Aortic smooth muscle cell (primary cell): Measurements from ENCODE around the gene ZNF594. TPM values are rescaled to one million over a fixed set of nuclear protein-coding genes. Genes with fewer than 3 reads are reported as not detected.

Experiments used
- total RNA-seq: library from RNA; depleted of rRNA; stranded (reverse); fragments of >200 nt; gene quantifications from 2 replicates; pipeline ENCODE4 v1.2.3, GENCODE V29; 2014

Gene ZNF594
- 7.8 and 7.9 TPM in 2 replicates for total RNA-seq

DNA sequence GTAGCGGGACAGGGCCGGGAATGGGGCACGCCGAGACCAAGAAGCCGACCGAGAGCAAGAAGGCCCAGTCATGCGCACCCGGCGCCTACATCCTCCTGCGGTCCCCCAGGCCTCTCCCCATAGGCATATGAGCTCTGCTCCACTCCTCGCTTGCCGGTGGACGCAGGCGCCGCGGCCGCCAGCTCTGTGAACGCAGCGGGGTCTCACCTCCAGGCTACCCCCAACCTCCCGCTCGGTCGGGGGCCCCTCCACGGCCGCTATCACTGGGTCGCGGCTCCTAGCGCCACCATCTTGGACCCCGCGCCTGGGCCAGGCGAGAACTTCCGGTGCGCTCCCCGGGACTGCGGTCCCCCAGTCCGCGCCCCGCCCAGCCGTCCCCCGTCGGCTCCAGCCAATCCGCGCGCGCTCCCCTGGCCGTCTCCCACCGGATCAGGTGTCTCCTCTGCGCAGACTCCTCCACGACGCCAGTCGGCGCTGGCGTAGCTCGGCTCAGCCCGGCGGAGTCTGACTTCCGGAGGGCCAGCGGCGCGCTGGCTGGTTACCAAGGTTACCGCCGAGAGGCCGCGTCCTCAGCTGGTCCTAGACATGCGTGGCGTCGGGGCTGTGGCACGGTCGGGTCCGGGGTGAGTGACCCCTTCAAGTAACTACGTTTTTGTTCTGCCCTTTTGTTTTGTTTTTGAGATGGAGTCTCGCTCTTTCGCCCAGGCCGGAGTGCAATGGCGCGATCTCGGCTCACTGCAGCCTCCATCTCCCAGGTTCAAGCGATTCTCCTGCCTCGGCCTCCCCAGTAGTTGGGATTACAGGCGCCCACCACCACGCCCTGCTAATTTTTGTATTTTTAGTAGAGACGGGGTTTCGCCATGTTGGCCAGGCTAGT, at the start of gene ZNF594:
TSS of gene ZNF594 (minus strand) at position 328 of the 877 bp plus-strand sequence. CDS start 7,612 bp downstream, outside the sequence.

DNA sequence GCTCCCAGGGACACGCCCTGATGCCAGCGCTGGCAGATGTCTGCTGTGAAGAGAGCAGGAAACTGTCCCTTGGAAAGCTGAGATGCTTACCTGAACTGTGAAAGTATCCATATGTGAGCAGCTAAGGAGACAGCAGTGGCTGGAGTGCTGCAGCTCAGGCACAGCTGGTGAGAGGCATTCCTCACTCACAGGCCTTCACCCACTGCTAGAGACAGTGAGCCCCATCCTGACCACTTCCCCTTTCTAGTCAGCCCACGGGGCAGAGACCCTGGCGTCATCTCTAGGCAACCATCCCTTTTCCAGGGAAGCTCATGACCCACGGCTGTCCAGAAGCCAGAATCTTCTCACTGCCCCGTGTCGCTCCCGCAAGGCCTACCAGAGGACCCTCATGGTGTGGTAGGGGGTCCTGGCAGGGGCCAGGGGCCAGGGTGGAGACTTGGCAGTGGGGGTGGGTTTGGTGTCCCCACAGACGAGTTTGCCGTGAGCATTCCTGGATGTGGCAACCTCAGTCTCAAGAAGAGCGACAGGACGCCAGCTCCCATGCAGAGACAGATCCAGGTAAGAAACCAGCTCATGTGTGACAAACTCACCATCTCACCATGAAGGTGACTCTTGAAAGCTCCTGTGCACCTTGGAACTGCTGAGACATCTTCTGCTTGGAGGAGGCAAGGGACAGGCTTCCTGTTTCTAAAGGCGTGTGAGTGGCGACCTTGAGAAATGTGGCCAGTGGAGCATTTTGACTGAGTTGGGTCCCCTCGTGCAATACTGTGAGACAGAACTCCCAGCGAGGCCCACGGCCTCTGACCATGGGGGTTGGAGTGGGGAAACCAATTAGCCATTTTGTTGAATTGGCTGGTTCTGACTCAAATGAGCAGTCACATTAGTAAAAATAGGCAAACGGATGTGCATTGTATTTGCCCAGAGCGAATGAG, 43.2 kb upstream of the ZNF594 start, which contains the start of gene SCIMP:
TSS of gene SCIMP (minus strand) at position 216 of the 932 bp plus-strand sequence. CDS start at position 111, 105 bp downstream.

Other genes with a start within 250 kb of the ZNF594 start
- gene PFN1, start 243.3 kb downstream of the ZNF594 start, total RNA-seq: 861 and 912 TPM in 2 replicates
- gene ENO3, start 240.7 kb downstream of the ZNF594 start, total RNA-seq: 4.5 and 6.5 TPM in 2 replicates
- 70.6 and 79.0 TPM in 2 replicates for gene SPAG7, start 224.1 kb downstream of the ZNF594 start, total RNA-seq
- gene CAMTA2, start 204.2 kb downstream of the ZNF594 start, total RNA-seq: 5.7 and 11.7 TPM in 2 replicates
- 0.13 and 0.25 TPM in 2 replicates for gene INCA1, start 194.3 kb downstream of the ZNF594 start, total RNA-seq
- gene KIF1C, start 193.9 kb downstream of the ZNF594 start, total RNA-seq: 95.8 and 124 TPM in 2 replicates
- gene SLC52A1, start 156.4 kb downstream of the ZNF594 start, total RNA-seq: not detected in 2 replicates
- 1.3 and 1.7 TPM in 2 replicates for gene ZFP3, start 113.4 kb downstream of the ZNF594 start, total RNA-seq
- gene ZNF232, start 80.0 kb downstream of the ZNF594 start, total RNA-seq: 4.5 and 4.6 TPM in 2 replicates
- gene USP6, start 75.8 kb downstream of the ZNF594 start, total RNA-seq: not detected in 2 replicates
- gene SCIMP, start 43.0 kb upstream of the ZNF594 start, total RNA-seq: not detected in 2 replicates
- gene RABEP1, start 90.4 kb upstream of the ZNF594 start, total RNA-seq: 54.4 and 60.9 TPM in 2 replicates
- gene NUP88, start 227.8 kb upstream of the ZNF594 start, total RNA-seq: 82.4 and 112 TPM in 2 replicates
- 39.9 and 43.1 TPM in 2 replicates for gene RPAIN, start 228.3 kb upstream of the ZNF594 start, total RNA-seq
- 154 and 178 TPM in 2 replicates for gene C1QBP, start 247.3 kb upstream of the ZNF594 start, total RNA-seq